Activated naive CD4-positive, alpha-beta T cell treated with Interleukin-2 at 50 U/mL for 16 hours (primary cell): Measurements from ENCODE around the gene IP6K2.

Experiments used
- DNase-seq: peaks from one replicate; pipeline ENCODE4 v3.0.0-alpha.2; 2020

IP6K2 gene

GRCh38 chr3:48662753-48663488 lies 54.1 kb downstream of the IP6K2 start, which contains the start of gene CELSR3:
TSS of gene CELSR3 (minus strand) at chr3:48662886. CDS start at chr3:48662634, 252 bp downstream.
- peak; percentile 75 for DNase-seq

GRCh38 chr3:48662145-48662752 lies 54.8 kb downstream of the IP6K2 start:
- no peak for DNase-seq

GRCh38 chr3:48661501-48662144 lies 55.4 kb downstream of the IP6K2 start:
- peak; percentile 78 for DNase-seq

GRCh38 chr3:48660800-48661400 lies 56.1 kb downstream of the IP6K2 start:
- DNase-seq, result no peak

GRCh38 chr3:48656841-48657281 lies 60.2 kb downstream of the IP6K2 start:
- peak; percentile 23 for DNase-seq

GRCh38 chr3:48656061-48656840 lies 60.8 kb downstream of the IP6K2 start:
- DNase-seq, result peak; percentile 88

- DNase-seq, result peak; percentile 68
Measured at GRCh38 chr3:48655606-48656005, 61.4 kb downstream of the IP6K2 start.

- no peak for DNase-seq
Measured at GRCh38 chr3:48655063-48655462, 62.0 kb downstream of the IP6K2 start.

GRCh38 chr3:48652923-48653715 lies 63.9 kb downstream of the IP6K2 start:
- DNase-seq, result no peak

GRCh38 chr3:48651771-48652170 lies 65.2 kb downstream of the IP6K2 start:
- DNase-seq, result no peak

- DNase-seq, result no peak
Measured at GRCh38 chr3:48650723-48651122, 66.3 kb downstream of the IP6K2 start.

GRCh38 chr3:48648188-48648850 lies 68.7 kb downstream of the IP6K2 start:
- no peak for DNase-seq

- no peak for DNase-seq
Measured at GRCh38 chr3:48647714-48648113, 69.3 kb downstream of the IP6K2 start.

- DNase-seq, result no peak
Measured at GRCh38 chr3:48644898-48645760, 71.9 kb downstream of the IP6K2 start.

GRCh38 chr3:48642605-48643004 lies 74.4 kb downstream of the IP6K2 start:
- no peak for DNase-seq

- DNase-seq, result no peak
Measured at GRCh38 chr3:48641396-48641795, 75.6 kb downstream of the IP6K2 start.

GRCh38 chr3:48639944-48640606 lies 76.9 kb downstream of the IP6K2 start:
- DNase-seq, result no peak
